Vagina (tissue), 2 donors: Measurements from ENCODE around the gene EFNA4. TPM values are rescaled to one million over a fixed set of nuclear protein-coding genes. Genes with fewer than 3 reads are reported as not detected.

Experiments
- DNase-seq, 2 donors: peaks; one replicate each; pipeline ENCODE4 v3.0.0-alpha.2; 2017; ENCODE audit errors: extremely low spot score in 2 of 2
- H3K27ac ChIP-seq: fragments of 200-600 bp; sonication (generic); one replicate; pipeline ENCODE4 v1.5.1; 2019
- H3K27me3 ChIP-seq: fragments of 200-600 bp; sonication (generic); one replicate; pipeline ENCODE4 v1.5.1; 2019
- H3K36me3 ChIP-seq, 2 donors: fragments of 200-600 bp; sonication (generic); one replicate each; pipeline ENCODE4 v1.5.1; 2017 to 2019
- H3K4me1 ChIP-seq: fragments of 200-600 bp; sonication (generic); one replicate; pipeline ENCODE4 v1.5.1; 2019
- H3K4me3 ChIP-seq, 2 donors: fragments of 200-600 bp; sonication (generic); 1 replicate in 1 of 2; 2 replicates in 1 of 2; pipeline ENCODE4 v1.5.1; 2016 to 2019
- H3K9me3 ChIP-seq: fragments of 200-600 bp; sonication (generic); one replicate; pipeline ENCODE4 v1.5.1; 2019
- POLR2A ChIP-seq, 2 donors: fragments of 450-650 bp; IDR thresholded peaks; one replicate each; pipeline ENCODE4 v1.6.1; 2017; ENCODE audit warnings: antibody characterized with exemption in 2 of 2, mild to moderate bottlenecking in 2 of 2, moderate library complexity in 2 of 2
- POLR2AphosphoS5 ChIP-seq, 2 donors: sonication (generic); formaldehyde crosslinking; IDR thresholded peaks; one replicate each; pipeline ENCODE4 v1.9.0; 2017; ENCODE audit warnings: antibody characterized with exemption in 2 of 2, mild to moderate bottlenecking in 2 of 2, low read depth in 1 of 2; ENCODE audit not compliant: insufficient read depth in 1 of 2
- intact Hi-C: fragments of 100-400 bp; cut with DNase I; formaldehyde crosslinking; loops from one replicate; pipeline ENCODE4 v1.15.1; 2023
- total RNA-seq: library from RNA; depleted of rRNA; stranded (reverse); fragments of >200 nt; gene quantifications from one replicate; pipeline ENCODE4 v1.2.3, GENCODE V29; 2016
- TF ChIP-seq, protein P1 (sequence below), 3 experiments: fragments of 450-650 bp in 2 of 3; fragments of 200-600 bp in 1 of 3; sonication (generic) in 1 of 3; IDR thresholded peaks; one replicate each; pipeline ENCODE4 v1.5.1; 2017 to 2019; ENCODE audit warnings: antibody characterized with exemption in 3 of 3, mild to moderate bottlenecking in 2 of 3, moderate library complexity in 2 of 3

EFNA4 gene
- total RNA-seq, 1 donor from 2014 or later, result 13.8 TPM

DNA sequence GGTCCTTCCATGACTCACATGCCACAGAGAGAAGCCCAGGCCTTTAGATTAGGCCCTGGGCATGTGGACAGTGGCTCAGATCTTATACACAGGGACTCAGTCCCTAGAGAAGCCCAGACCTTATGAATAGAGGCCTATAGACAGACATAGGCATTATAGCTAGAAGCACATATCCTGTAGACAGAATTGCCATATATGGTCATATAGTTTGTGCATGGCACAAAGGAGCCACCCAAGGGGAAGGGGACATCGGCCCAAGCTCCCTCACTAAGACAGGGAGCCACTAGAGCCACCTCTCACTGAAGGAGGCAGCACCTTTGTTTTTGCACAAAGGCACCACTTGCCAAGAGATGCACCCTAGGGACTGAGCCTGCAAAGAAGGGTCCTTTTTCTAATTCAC, 12.8 kb downstream of the EFNA4 start:
- TF ChIP-seq POLR2A (IDR thresholded peaks at IDR 0.05) (no peak), POLR2AphosphoS5 (IDR thresholded peaks at IDR 0.05; ENCODE audit: insufficient read depth in 1 of 2, low read depth in 1 of 2) (no peak)
- TF ChIP-seq, protein P1, sequence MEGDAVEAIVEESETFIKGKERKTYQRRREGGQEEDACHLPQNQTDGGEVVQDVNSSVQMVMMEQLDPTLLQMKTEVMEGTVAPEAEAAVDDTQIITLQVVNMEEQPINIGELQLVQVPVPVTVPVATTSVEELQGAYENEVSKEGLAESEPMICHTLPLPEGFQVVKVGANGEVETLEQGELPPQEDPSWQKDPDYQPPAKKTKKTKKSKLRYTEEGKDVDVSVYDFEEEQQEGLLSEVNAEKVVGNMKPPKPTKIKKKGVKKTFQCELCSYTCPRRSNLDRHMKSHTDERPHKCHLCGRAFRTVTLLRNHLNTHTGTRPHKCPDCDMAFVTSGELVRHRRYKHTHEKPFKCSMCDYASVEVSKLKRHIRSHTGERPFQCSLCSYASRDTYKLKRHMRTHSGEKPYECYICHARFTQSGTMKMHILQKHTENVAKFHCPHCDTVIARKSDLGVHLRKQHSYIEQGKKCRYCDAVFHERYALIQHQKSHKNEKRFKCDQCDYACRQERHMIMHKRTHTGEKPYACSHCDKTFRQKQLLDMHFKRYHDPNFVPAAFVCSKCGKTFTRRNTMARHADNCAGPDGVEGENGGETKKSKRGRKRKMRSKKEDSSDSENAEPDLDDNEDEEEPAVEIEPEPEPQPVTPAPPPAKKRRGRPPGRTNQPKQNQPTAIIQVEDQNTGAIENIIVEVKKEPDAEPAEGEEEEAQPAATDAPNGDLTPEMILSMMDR (IDR thresholded peaks at IDR 0.05), result no peak
- H3K27me3 ChIP-seq, result peaks cover 13% of the 10 kb centered on the region
- intact Hi-C loops, result no loop called here
- H3K9me3 ChIP-seq, result no peaks in the 10 kb centered on the region
- H3K36me3 ChIP-seq, result no peaks in the 10 kb centered on the region
- H3K4me1 ChIP-seq, result peaks cover 36% of the 10 kb centered on the region
- H3K27ac ChIP-seq, result no peak overlapping the region
- no peak overlapping the region for H3K4me3 ChIP-seq
- no peak for DNase-seq

DNA sequence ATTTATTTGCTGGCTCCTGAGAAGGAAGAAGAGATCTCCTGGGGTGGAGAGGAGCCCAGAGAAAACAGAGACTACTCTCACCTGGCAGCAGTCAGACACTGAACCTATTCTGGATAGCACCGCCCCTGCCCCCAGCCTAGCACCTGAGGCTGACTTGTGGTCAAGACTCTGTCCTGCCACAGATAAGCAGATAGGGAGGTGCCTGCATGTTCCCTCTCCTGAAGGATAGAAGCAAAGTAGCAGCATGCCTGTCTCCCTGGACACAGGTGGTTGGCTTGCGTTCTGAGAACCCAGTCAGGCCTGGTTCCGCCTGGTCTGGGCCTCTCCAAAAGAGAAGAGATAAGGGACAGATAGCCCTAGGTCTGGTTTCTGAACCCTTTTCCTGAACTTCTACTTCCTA, 13.8 kb downstream of the EFNA4 start:
- DNase-seq, result no peak
- no peak overlapping the region for H3K4me3 ChIP-seq
- no peaks in the 10 kb centered on the region for H3K9me3 ChIP-seq
- TF ChIP-seq POLR2A (IDR thresholded peaks at IDR 0.05) (no peak), POLR2AphosphoS5 (IDR thresholded peaks at IDR 0.05; ENCODE audit: insufficient read depth in 1 of 2, low read depth in 1 of 2) (no peak)
- TF ChIP-seq, protein P1 (IDR thresholded peaks at IDR 0.05), result no peak
- peak overlapping the region; percentile 60 for H3K27ac ChIP-seq
- peaks cover 39% of the 10 kb centered on the region for H3K4me1 ChIP-seq
- no peaks in the 10 kb centered on the region for H3K36me3 ChIP-seq
- intact Hi-C loops, result no loop called here
- H3K27me3 ChIP-seq, result peaks cover 20% of the 10 kb centered on the region

DNA sequence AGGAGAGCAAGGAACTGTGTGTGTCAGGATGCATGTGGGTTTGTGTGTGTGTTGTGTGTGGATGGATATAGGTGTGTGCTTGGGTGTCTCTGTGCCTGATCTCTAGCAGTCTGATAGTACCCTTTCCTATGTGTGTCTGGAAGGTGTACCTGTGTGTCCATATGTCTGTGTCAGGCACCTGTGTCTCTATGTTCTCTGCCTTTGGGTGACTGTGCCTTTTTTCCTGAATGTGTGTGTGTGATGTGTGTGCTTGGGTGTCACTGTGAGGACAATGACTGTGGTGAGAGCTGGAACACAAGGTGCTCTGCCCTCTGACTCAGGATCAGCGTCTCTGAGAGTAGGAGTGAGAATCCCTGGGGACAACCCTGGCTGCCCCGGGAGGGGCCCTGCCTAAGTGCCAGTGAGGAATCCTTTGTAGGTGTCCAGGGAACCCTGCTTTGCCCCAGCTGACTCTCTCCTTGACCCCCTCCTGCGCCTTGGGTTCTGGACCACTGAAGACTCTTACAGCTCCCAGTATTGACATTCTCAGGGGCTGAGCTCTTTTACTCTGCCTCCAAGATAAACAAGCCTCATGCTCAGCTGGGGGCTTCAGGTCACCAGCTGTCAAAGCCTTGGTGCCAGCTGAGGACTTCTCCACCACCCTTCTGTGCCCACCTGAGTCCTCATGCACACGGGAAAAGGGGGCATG, 14.4 kb downstream of the EFNA4 start:
- no peak for DNase-seq
- Histone ChIP-seq H3K36me3 (no peaks in the 10 kb centered on the region), H3K27me3 (peaks cover 24% of the 10 kb centered on the region), H3K4me1 (peaks cover 41% of the 10 kb centered on the region), H3K27ac (peak overlapping the region; percentile 60), H3K9me3 (no peaks in the 10 kb centered on the region), H3K4me3 (peak overlapping the region in 1 of 2 donors; percentile 43)
- no peak for TF ChIP-seq POLR2AphosphoS5 (IDR thresholded peaks at IDR 0.05; ENCODE audit: insufficient read depth in 1 of 2, low read depth in 1 of 2)
- TF ChIP-seq POLR2A (IDR thresholded peaks at IDR 0.05), result no peak
- TF ChIP-seq, protein P1 (IDR thresholded peaks at IDR 0.05), result no peak
- intact Hi-C loops, result no loop called here

DNA sequence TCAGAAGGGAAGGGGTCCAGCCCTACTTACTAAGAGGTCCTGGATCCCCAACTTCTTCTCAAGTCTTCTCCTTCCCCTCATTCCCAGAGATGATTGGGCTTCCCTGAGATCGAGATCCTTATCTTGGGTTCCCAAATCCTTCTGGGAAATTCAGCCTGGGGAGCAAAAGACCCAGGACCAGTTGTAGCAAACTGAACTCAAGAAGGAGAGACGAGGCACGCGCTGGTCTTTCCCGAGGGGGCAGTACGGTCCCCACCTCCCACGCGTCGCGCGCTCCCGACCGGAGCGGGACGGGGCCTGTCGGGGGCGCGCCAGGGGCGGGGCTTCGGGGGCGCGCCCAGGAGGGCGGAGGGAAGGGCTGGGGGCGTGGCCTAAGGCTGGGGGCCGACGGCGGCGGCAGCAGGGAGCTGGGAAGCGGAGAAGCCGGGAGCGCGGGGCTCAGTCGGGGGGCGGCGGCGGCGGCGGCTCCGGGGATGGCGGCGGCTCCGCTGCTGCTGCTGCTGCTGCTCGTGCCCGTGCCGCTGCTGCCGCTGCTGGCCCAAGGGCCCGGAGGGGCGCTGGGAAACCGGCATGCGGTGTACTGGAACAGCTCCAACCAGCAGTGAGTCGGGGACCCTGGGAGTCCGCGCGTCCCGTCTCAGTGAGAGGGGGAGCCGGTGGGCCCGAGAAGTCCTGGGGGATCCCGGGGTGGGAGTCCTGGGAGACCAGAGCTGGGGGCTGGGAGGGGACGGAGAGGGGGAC, 15.1 kb downstream of the EFNA4 start, which contains the start of gene EFNA3:
TSS of gene EFNA3 (plus strand) at position 369 of the 741 bp plus-strand sequence. CDS start at position 474, 105 bp downstream.
- TF ChIP-seq POLR2A (IDR thresholded peaks at IDR 0.05) (no peak), POLR2AphosphoS5 (IDR thresholded peaks at IDR 0.05; ENCODE audit: insufficient read depth in 1 of 2, low read depth in 1 of 2) (no peak)
- TF ChIP-seq, protein P1 (IDR thresholded peaks at IDR 0.05), result no peak
- Histone ChIP-seq H3K4me1 (peaks cover 48% of the 10 kb centered on the region), H3K4me3 (peak within 1 kb of the TSS; percentile 43 to 49), H3K27ac (peak within 1 kb of the TSS; percentile 60), H3K9me3 (no peaks in the 10 kb centered on the region), H3K27me3 (peaks cover 24% of the 10 kb centered on the region), H3K36me3 (no peaks in the 10 kb centered on the region)
- DNase-seq, result no peak
- intact Hi-C loops, result no loop called here

DNA sequence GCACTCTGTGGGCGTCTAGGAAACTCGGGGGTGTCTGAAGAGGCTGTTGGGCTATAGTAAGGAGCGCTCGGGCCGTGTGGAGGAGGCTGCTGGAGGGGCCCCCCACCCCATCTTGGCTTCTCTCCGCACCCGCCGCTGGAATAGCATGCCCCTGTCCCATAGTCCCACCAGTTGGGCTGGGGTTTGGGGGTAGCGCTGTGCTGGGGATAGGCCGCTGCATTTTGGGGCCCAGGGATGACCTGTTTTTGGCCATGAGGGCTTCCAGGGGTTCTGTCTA, 15.6 kb downstream of the EFNA4 start:
- no peak for DNase-seq
- Histone ChIP-seq H3K27ac (peak overlapping the region; percentile 60), H3K27me3 (peaks cover 24% of the 10 kb centered on the region), H3K4me3 (peak overlapping the region; percentile 43 to 49), H3K36me3 (no peaks in the 10 kb centered on the region), H3K9me3 (no peaks in the 10 kb centered on the region), H3K4me1 (peaks cover 52% of the 10 kb centered on the region)
- intact Hi-C loops, result no loop called here
- TF ChIP-seq POLR2A (IDR thresholded peaks at IDR 0.05) (no peak), POLR2AphosphoS5 (IDR thresholded peaks at IDR 0.05; ENCODE audit: insufficient read depth in 1 of 2, low read depth in 1 of 2) (no peak)
- TF ChIP-seq, protein P1 (IDR thresholded peaks at IDR 0.05), result no peak
